HFF-Myc (cell line): ENCODE results near the gene ATP11B.

Experiments used
- DNase-seq: peaks from one replicate; pipeline ENCODE4 v3.0.0-alpha.2; 2011; ENCODE audit warnings: low read depth; ENCODE audit errors: extremely low read depth
- H3K4me3 ChIP-seq: replicated peaks from 2 replicates; pipeline ENCODE4 v1.5.1; 2011; ENCODE audit warnings: low read depth, mild to moderate bottlenecking, control low read depth, low read length
- CTCF ChIP-seq: IDR thresholded peaks from 2 replicates; pipeline ENCODE4 v1.5.1; 2012; ENCODE audit warnings: mild to moderate bottlenecking, low read depth, low read length, control low read depth; ENCODE audit errors: missing control alignments

The ATP11B gene

GRCh38 chr3:182785756-182786155 lies 7.5 kb upstream of the ATP11B start:
- TF ChIP-seq CTCF = no peak
- no peak overlapping the region for H3K4me3 ChIP-seq

GRCh38 chr3:182786564-182787196 lies 6.6 kb upstream of the ATP11B start:
- DNase-seq = no peak
- no peak for TF ChIP-seq CTCF
- H3K4me3 ChIP-seq = no peak overlapping the region

More at GRCh38 chr3:182785756-182786155, 7.5 kb upstream of the ATP11B start:
- no peak for DNase-seq

- TF ChIP-seq CTCF = no peak
- no peak overlapping the region for H3K4me3 ChIP-seq
Observed at GRCh38 chr3:182787302-182788036, 5.8 kb upstream of the ATP11B start.

GRCh38 chr3:182789371-182789770 lies 3.9 kb upstream of the ATP11B start:
- H3K4me3 ChIP-seq = no peak overlapping the region
- DNase-seq = no peak
- no peak for TF ChIP-seq CTCF

More at GRCh38 chr3:182787302-182788036, 5.8 kb upstream of the ATP11B start:
- DNase-seq = no peak

- DNase-seq = no peak
- TF ChIP-seq CTCF = no peak
- H3K4me3 ChIP-seq = no peak overlapping the region
Observed at GRCh38 chr3:182790612-182791011, 2.7 kb upstream of the ATP11B start.

GRCh38 chr3:182793663-182794454 lies 555 bp downstream of the ATP11B start:
- no peak for TF ChIP-seq CTCF
- peak overlapping the region; percentile 65 for H3K4me3 ChIP-seq
- no peak for DNase-seq
